Uterus (tissue), 2 donors: ENCODE results near the gene STX16.

Experiments
- POLR2A ChIP-seq, 2 donors: fragments of 450-650 bp; IDR thresholded peaks; one replicate each; pipeline ENCODE4 v1.6.1; 2016; ENCODE audit warnings: antibody characterized with exemption in 2 of 2, mild to moderate bottlenecking in 1 of 2, moderate library complexity in 1 of 2
- TF ChIP-seq, protein P1 (sequence below), 4 experiments: fragments of 200-600 bp in 2 of 4; fragments of 450-650 bp in 2 of 4; sonication (generic) in 2 of 4; IDR thresholded peaks; one replicate each; pipeline ENCODE4 v1.5.1; 2016 to 2019; ENCODE audit warnings: antibody characterized with exemption in 4 of 4, mild to moderate bottlenecking in 2 of 4, moderate library complexity in 1 of 4

DNA sequence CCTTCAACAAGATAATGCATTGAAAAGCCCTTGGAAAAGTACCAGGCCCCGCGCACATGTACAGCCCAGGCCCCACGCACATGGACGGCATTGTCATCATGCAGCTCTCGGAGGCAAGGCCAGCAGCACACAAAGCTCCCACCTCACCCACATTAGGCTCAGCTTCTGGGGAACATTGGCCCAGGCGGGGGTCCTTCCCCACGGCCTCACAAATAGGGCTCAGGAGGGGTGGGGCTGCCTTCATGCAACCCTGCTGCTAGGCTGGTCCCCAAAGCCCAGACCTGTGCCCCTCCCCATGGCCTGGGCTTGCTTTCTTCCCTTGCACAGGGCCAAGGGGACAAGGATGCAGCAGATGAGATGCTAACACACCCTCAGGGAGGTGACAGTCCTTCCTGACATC lies 68.2 kb downstream of the STX16 start:
- TF ChIP-seq, protein P1, sequence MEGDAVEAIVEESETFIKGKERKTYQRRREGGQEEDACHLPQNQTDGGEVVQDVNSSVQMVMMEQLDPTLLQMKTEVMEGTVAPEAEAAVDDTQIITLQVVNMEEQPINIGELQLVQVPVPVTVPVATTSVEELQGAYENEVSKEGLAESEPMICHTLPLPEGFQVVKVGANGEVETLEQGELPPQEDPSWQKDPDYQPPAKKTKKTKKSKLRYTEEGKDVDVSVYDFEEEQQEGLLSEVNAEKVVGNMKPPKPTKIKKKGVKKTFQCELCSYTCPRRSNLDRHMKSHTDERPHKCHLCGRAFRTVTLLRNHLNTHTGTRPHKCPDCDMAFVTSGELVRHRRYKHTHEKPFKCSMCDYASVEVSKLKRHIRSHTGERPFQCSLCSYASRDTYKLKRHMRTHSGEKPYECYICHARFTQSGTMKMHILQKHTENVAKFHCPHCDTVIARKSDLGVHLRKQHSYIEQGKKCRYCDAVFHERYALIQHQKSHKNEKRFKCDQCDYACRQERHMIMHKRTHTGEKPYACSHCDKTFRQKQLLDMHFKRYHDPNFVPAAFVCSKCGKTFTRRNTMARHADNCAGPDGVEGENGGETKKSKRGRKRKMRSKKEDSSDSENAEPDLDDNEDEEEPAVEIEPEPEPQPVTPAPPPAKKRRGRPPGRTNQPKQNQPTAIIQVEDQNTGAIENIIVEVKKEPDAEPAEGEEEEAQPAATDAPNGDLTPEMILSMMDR (IDR thresholded peaks at IDR 0.05), result no peak
- TF ChIP-seq POLR2A (IDR thresholded peaks at IDR 0.05), result no peak
